Measurements from ENCODE around the gene CIAPIN1.

Gene CIAPIN1

GRCh38 chr16:57381791-57382534 lies 65.2 kb downstream of the CIAPIN1 start:
- Histone ChIP-seq H3K79me2 (ENCODE audit: insufficient read depth, low read length) (no peaks in the 10 kb centered on the region), H3K27me3 (ENCODE audit: low read length) (no peaks in the 10 kb centered on the region), H3K4me3 (ENCODE audit: insufficient read depth, low read length, poor library complexity, severe bottlenecking) (no peak overlapping the region), H4K20me1 (ENCODE audit: low read depth, low read length) (no peaks in the 10 kb centered on the region), H3K27ac (ENCODE audit: low read depth, low read length) (no peak overlapping the region), H2AFZ (ENCODE audit: low read depth, low read length, severe bottlenecking) (no peak overlapping the region), H3K9me3 (ENCODE audit: insufficient read depth, low read length) (no peaks in the 10 kb centered on the region), H3K36me3 (ENCODE audit: low read length) (no peaks in the 10 kb centered on the region), H3F3A (ENCODE audit: insufficient read depth) (no peaks in the 10 kb centered on the region), H3K9me2 (replicated peaks; ENCODE audit: insufficient read depth, low read length) (no peaks in the 10 kb centered on the region), H3K4me2 (ENCODE audit: low read depth, low read length, poor library complexity, severe bottlenecking) (no peak overlapping the region), H3K9ac (ENCODE audit: low read length) (no peak overlapping the region)
- TF ChIP-seq EZH2phosphoT487 (conservative IDR thresholded peaks at IDR 0.05; ENCODE audit: low read length), result no peak
- TF ChIP-seq CTCF (IDR thresholded peaks at IDR 0.05; ENCODE audit: insufficient read depth, low read length, poor library complexity, severe bottlenecking), result no peak

- Histone ChIP-seq H3K27ac (ENCODE audit: low read depth, low read length) (no peak overlapping the region), H3F3A (ENCODE audit: insufficient read depth) (no peaks in the 10 kb centered on the region), H4K20me1 (ENCODE audit: low read depth, low read length) (no peaks in the 10 kb centered on the region), H3K9me3 (ENCODE audit: insufficient read depth, low read length) (no peaks in the 10 kb centered on the region), H3K9ac (ENCODE audit: low read length) (no peak overlapping the region), H3K36me3 (ENCODE audit: low read length) (no peaks in the 10 kb centered on the region), H3K9me2 (replicated peaks; ENCODE audit: insufficient read depth, low read length) (no peaks in the 10 kb centered on the region), H3K4me2 (ENCODE audit: low read depth, low read length, poor library complexity, severe bottlenecking) (no peak overlapping the region), H3K4me3 (ENCODE audit: insufficient read depth, low read length, poor library complexity, severe bottlenecking) (no peak overlapping the region), H3K79me2 (ENCODE audit: insufficient read depth, low read length) (no peaks in the 10 kb centered on the region), H2AFZ (ENCODE audit: low read depth, low read length, severe bottlenecking) (no peak overlapping the region), H3K27me3 (ENCODE audit: low read length) (no peaks in the 10 kb centered on the region)
- TF ChIP-seq CTCF (IDR thresholded peaks at IDR 0.05; ENCODE audit: insufficient read depth, low read length, poor library complexity, severe bottlenecking) (no peak), EZH2phosphoT487 (conservative IDR thresholded peaks at IDR 0.05; ENCODE audit: low read length) (no peak)
Observed at GRCh38 chr16:57380671-57381462, 66.3 kb downstream of the CIAPIN1 start.

- no peaks in the 10 kb centered on the region for H3K27me3 ChIP-seq (ENCODE audit: low read length)
- H3K9me3 ChIP-seq (ENCODE audit: insufficient read depth, low read length), result no peaks in the 10 kb centered on the region
- H4K20me1 ChIP-seq (ENCODE audit: low read depth, low read length), result no peaks in the 10 kb centered on the region
- no peak overlapping the region for H3K4me2 ChIP-seq (ENCODE audit: low read depth, low read length, poor library complexity, severe bottlenecking)
- no peak overlapping the region for H2AFZ ChIP-seq (ENCODE audit: low read depth, low read length, severe bottlenecking)
- H3K36me3 ChIP-seq (ENCODE audit: low read length), result no peaks in the 10 kb centered on the region
- no peaks in the 10 kb centered on the region for H3K9me2 ChIP-seq (replicated peaks; ENCODE audit: insufficient read depth, low read length)
- no peaks in the 10 kb centered on the region for H3F3A ChIP-seq (ENCODE audit: insufficient read depth)
- no peak overlapping the region for H3K9ac ChIP-seq (ENCODE audit: low read length)
- TF ChIP-seq CTCF (IDR thresholded peaks at IDR 0.05; ENCODE audit: insufficient read depth, low read length, poor library complexity, severe bottlenecking) (no peak), EZH2phosphoT487 (conservative IDR thresholded peaks at IDR 0.05; ENCODE audit: low read length) (no peak)
- H3K27ac ChIP-seq (ENCODE audit: low read depth, low read length), result no peak overlapping the region
- H3K79me2 ChIP-seq (ENCODE audit: insufficient read depth, low read length), result no peaks in the 10 kb centered on the region
- H3K4me3 ChIP-seq (ENCODE audit: insufficient read depth, low read length, poor library complexity, severe bottlenecking), result no peak overlapping the region
Observed at GRCh38 chr16:57379579-57379978, 67.6 kb downstream of the CIAPIN1 start.
